SU-DHL-6 (cell line): ENCODE data around the gene ODF2.

Experiments used
- H2AFZ ChIP-seq: fragments of 200-600 bp; sonication (generic); 2 replicates; pipeline ENCODE4 v1.6.1; 2014; ENCODE audit warnings: low read depth, mild to moderate bottlenecking, moderate library complexity, mixed read lengths, antibody characterized with exemption, low read length; ENCODE audit not compliant: severe bottlenecking
- H3F3A ChIP-seq: fragments of 200-600 bp; shearing (Covaris generic); 2 replicates; pipeline ENCODE4 v1.6.0; 2016; ENCODE audit warnings: antibody characterized with exemption, mild to moderate bottlenecking; ENCODE audit not compliant: insufficient read depth
- H3K27ac ChIP-seq: fragments of 200-600 bp; sonication (generic); 2 replicates; pipeline ENCODE4 v1.5.1; 2016; ENCODE audit warnings: low read depth, mild to moderate bottlenecking, low read length, moderate library complexity, mixed read lengths
- H3K27me3 ChIP-seq: fragments of 200-600 bp; sonication (generic), shearing (Covaris generic); 2 replicates; pipeline ENCODE4 v1.6.0; 2014; ENCODE audit warnings: mild to moderate bottlenecking, low read length
- H3K36me3 ChIP-seq: fragments of 200-600 bp; sonication (generic); 2 replicates; pipeline ENCODE4 v1.6.1; 2014; ENCODE audit warnings: mild to moderate bottlenecking, low read length, mixed read lengths
- H3K4me2 ChIP-seq: fragments of 300-600, 200-600 bp; shearing (Covaris generic), sonication (generic); 2 replicates; pipeline ENCODE4 v1.6.0; 2014; ENCODE audit warnings: low read length, low read depth, mild to moderate bottlenecking; ENCODE audit not compliant: poor library complexity, severe bottlenecking
- H3K4me3 ChIP-seq: fragments of 200-600 bp; sonication (generic); 2 replicates; pipeline ENCODE4 v1.5.1; 2014; ENCODE audit warnings: antibody characterized with exemption, low read length, mild to moderate bottlenecking, mixed read lengths; ENCODE audit not compliant: insufficient read depth, poor library complexity, severe bottlenecking
- H3K79me2 ChIP-seq: fragments of 200-600 bp; sonication (generic); 2 replicates; pipeline ENCODE4 v1.6.1; 2014; ENCODE audit warnings: mild to moderate bottlenecking, low read length, moderate library complexity; ENCODE audit not compliant: insufficient read depth
- H3K9ac ChIP-seq: fragments of 200-600 bp; sonication (generic); 2 replicates; pipeline ENCODE4 v1.7.0; 2014; ENCODE audit warnings: mild to moderate bottlenecking, low read length
- H3K9me2 ChIP-seq: fragments of 200-600 bp; sonication (generic); replicated peaks from 2 replicates; pipeline ENCODE4 v1.6.1; 2014; ENCODE audit warnings: low read length; ENCODE audit not compliant: insufficient read depth
- H3K9me3 ChIP-seq: fragments of 200-600 bp; sonication (generic); 2 replicates; pipeline ENCODE4 v1.6.1; 2014; ENCODE audit warnings: low read length, mixed read lengths; ENCODE audit not compliant: insufficient read depth
- H4K20me1 ChIP-seq: fragments of 200-600 bp; sonication (generic); 2 replicates; pipeline ENCODE4 v1.6.1; 2014; ENCODE audit warnings: low read depth, mild to moderate bottlenecking, antibody characterized with exemption, low read length, moderate library complexity, mixed read lengths
- EZH2phosphoT487 ChIP-seq: fragments of 200-600 bp; sonication (generic), shearing (Covaris generic); conservative IDR thresholded peaks from 2 replicates; pipeline ENCODE4 v1.6.1; 2018; ENCODE audit warnings: mild to moderate bottlenecking, antibody characterized with exemption, low read length, moderate library complexity, mixed read lengths
- TF ChIP-seq, protein P1 (sequence below): fragments of 200-600 bp; sonication (generic); IDR thresholded peaks from one replicate; pipeline ENCODE4 v1.5.1; 2017; ENCODE audit warnings: antibody characterized with exemption, mild to moderate bottlenecking, low read length, moderate library complexity; ENCODE audit not compliant: insufficient read depth, poor library complexity, severe bottlenecking

Gene ODF2

DNA sequence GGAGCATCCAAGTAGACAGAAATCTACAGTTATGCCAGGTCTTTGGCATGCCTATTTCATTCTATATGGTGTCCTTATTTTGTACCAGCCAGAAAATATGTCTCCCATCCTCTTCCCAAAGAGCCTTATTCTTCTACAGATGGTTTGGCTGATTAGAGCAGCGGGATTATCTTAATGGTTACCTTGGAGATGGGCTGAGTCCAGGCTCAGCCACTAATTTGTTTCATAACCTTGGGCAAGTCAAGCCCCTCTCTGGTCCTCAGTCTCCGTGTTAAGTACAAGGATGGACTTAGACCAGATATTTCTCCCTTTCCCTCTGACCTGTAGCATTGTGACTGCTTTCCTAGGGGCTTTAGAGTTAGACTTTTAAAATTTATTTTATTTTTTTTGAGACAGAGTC is 37.6 kb downstream of the ODF2 start:
- no peaks in the 10 kb centered on the region for H3F3A ChIP-seq

GRCh38 chr9:128494108-128494745 is 38.4 kb downstream of the ODF2 start:
- no peaks in the 10 kb centered on the region for H3K9me3 ChIP-seq
- no peak overlapping the region for H3K4me3 ChIP-seq
- no peak overlapping the region for H3K27ac ChIP-seq
- no peak overlapping the region for H3K9ac ChIP-seq
- no peaks in the 10 kb centered on the region for H3F3A ChIP-seq
- H3K36me3 ChIP-seq = peaks cover 12% of the 10 kb centered on the region; the same call in 1 of the 2 replicates
- H3K9me2 ChIP-seq = no peaks in the 10 kb centered on the region
- H2AFZ ChIP-seq = no peak overlapping the region
- H3K27me3 ChIP-seq = no peaks in the 10 kb centered on the region
- TF ChIP-seq, protein P1, sequence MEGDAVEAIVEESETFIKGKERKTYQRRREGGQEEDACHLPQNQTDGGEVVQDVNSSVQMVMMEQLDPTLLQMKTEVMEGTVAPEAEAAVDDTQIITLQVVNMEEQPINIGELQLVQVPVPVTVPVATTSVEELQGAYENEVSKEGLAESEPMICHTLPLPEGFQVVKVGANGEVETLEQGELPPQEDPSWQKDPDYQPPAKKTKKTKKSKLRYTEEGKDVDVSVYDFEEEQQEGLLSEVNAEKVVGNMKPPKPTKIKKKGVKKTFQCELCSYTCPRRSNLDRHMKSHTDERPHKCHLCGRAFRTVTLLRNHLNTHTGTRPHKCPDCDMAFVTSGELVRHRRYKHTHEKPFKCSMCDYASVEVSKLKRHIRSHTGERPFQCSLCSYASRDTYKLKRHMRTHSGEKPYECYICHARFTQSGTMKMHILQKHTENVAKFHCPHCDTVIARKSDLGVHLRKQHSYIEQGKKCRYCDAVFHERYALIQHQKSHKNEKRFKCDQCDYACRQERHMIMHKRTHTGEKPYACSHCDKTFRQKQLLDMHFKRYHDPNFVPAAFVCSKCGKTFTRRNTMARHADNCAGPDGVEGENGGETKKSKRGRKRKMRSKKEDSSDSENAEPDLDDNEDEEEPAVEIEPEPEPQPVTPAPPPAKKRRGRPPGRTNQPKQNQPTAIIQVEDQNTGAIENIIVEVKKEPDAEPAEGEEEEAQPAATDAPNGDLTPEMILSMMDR = no peak
- no peak for TF ChIP-seq EZH2phosphoT487
- H3K4me2 ChIP-seq = no peak overlapping the region
- no peaks in the 10 kb centered on the region for H3K79me2 ChIP-seq
- no peaks in the 10 kb centered on the region for H4K20me1 ChIP-seq

More for the DNA sequence above, 37.6 kb downstream of the ODF2 start:
- H4K20me1 ChIP-seq = no peaks in the 10 kb centered on the region
- H3K4me3 ChIP-seq = no peak overlapping the region
- no peak overlapping the region for H3K4me2 ChIP-seq
- H3K27ac ChIP-seq = no peak overlapping the region
- H3K36me3 ChIP-seq = peaks cover 12% of the 10 kb centered on the region; the same call in 1 of the 2 replicates
- no peak overlapping the region for H2AFZ ChIP-seq
- H3K9ac ChIP-seq = no peak overlapping the region
- TF ChIP-seq EZH2phosphoT487 = no peak
- TF ChIP-seq, protein P1 = no peak
- H3K9me3 ChIP-seq = no peaks in the 10 kb centered on the region
- no peaks in the 10 kb centered on the region for H3K79me2 ChIP-seq
- no peaks in the 10 kb centered on the region for H3K27me3 ChIP-seq
- H3K9me2 ChIP-seq = no peaks in the 10 kb centered on the region

DNA sequence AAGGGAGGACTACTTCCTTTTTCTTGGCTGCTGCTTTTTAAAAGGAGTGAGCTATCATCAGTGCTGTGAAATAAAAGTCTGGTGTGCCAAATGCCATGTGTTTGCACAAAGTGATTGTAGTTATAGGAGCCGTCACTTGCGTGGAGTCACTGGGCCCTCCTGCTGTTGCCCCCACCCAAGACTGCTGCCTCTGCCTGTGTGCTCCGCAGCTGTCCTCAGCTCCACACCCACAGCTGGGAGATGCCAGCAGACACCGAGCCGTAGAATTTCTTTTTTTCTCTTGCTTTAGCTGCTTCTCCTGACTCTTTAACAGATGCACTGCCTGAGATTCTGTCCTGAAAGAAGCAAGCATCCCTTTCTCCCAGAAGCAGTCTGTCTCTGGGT is 38.9 kb downstream of the ODF2 start:
- H3K9ac ChIP-seq = no peak overlapping the region
- no peak overlapping the region for H3K27ac ChIP-seq
- H3K4me3 ChIP-seq = no peak overlapping the region
- no peaks in the 10 kb centered on the region for H3K79me2 ChIP-seq
- no peaks in the 10 kb centered on the region for H4K20me1 ChIP-seq
- TF ChIP-seq, protein P1 = no peak
- no peak for TF ChIP-seq EZH2phosphoT487
- H3K9me3 ChIP-seq = no peaks in the 10 kb centered on the region
- no peaks in the 10 kb centered on the region for H3K27me3 ChIP-seq
- no peak overlapping the region for H2AFZ ChIP-seq
- no peaks in the 10 kb centered on the region for H3K9me2 ChIP-seq
- no peaks in the 10 kb centered on the region for H3F3A ChIP-seq
- no peak overlapping the region for H3K4me2 ChIP-seq
- peaks cover 9% of the 10 kb centered on the region; the same call in 1 of the 2 replicates for H3K36me3 ChIP-seq
